HL-60/S4 treated with phorbol 12-myristate 13-acetate at 8.2 ng/mL for 4 days and 3 days (cell line): ENCODE data around the gene VWA5B1.
"Not testable (repeated sequence)": the region's sequence is repeated elsewhere in the genome, so short reads cannot be mapped to it uniquely, and the experiment has no call there.

Experiments used
- in situ Hi-C: fragments of 300-500 bp; cut with MboI; formaldehyde crosslinking; loops from 2 replicates; pipeline ENCODE4 v1.15.0; 2022; ENCODE audit warnings: low sequenced_read_pairs

Gene VWA5B1

GRCh38 chr1:20290624-20291597 lies at the start of gene VWA5B1:
VWA5B1 (plus strand) TSS chr1:20290875; CDS start chr1:20310602, 19,727 bp downstream.
- in situ Hi-C loops, result no loop called here

- in situ Hi-C loops, result no loop called here
Observed at GRCh38 chr1:20242890-20243479, 47.7 kb upstream of the VWA5B1 start.

- in situ Hi-C loops, result no loop called here
Observed at GRCh38 chr1:20248971-20249612, 41.6 kb upstream of the VWA5B1 start.

GRCh38 chr1:20250340-20250989 lies 40.2 kb upstream of the VWA5B1 start:
- in situ Hi-C loops, result no loop called here

- in situ Hi-C loops, result no loop called here
Observed at GRCh38 chr1:20252587-20252986, 38.1 kb upstream of the VWA5B1 start.

GRCh38 chr1:20255666-20256065 lies 35.0 kb upstream of the VWA5B1 start:
- in situ Hi-C loops, result no loop called here

GRCh38 chr1:20259646-20260045 lies 31.0 kb upstream of the VWA5B1 start:
- in situ Hi-C loops, result no loop called here

GRCh38 chr1:20261095-20261494 lies 29.6 kb upstream of the VWA5B1 start:
- in situ Hi-C loops, result no loop called here

GRCh38 chr1:20262810-20263534 lies 27.7 kb upstream of the VWA5B1 start:
- in situ Hi-C loops, result no loop called here

- in situ Hi-C loops, result no loop called here
Observed at GRCh38 chr1:20265250-20265649, 25.4 kb upstream of the VWA5B1 start.

GRCh38 chr1:20266141-20266540 lies 24.5 kb upstream of the VWA5B1 start:
- in situ Hi-C loops, result no loop called here

- in situ Hi-C loops, result no loop called here
Observed at GRCh38 chr1:20266642-20267041, 24.0 kb upstream of the VWA5B1 start.

GRCh38 chr1:20271498-20272400 lies 18.9 kb upstream of the VWA5B1 start:
- in situ Hi-C loops, result no loop called here

GRCh38 chr1:20273716-20274115 lies 17.0 kb upstream of the VWA5B1 start:
- in situ Hi-C loops, result not testable (repeated sequence)

GRCh38 chr1:20275319-20275925 lies 15.3 kb upstream of the VWA5B1 start:
- in situ Hi-C loops, result no loop called here

GRCh38 chr1:20276485-20277159 lies 14.1 kb upstream of the VWA5B1 start:
- in situ Hi-C loops, result no loop called here

GRCh38 chr1:20278692-20279130 lies 12.0 kb upstream of the VWA5B1 start:
- in situ Hi-C loops, result no loop called here

- in situ Hi-C loops, result no loop called here
Observed at GRCh38 chr1:20279509-20279908, 11.2 kb upstream of the VWA5B1 start.
